Measurements from ENCODE around the gene SH3BP2. TPM values are rescaled to one million over a fixed set of nuclear protein-coding genes. Genes with fewer than 3 reads are reported as not detected.

The SH3BP2 gene
- total RNA-seq, 1 experiment from 2014 or later, result 17.4 TPM

GRCh38 chr4:2788101-2788500 lies 4.8 kb upstream of the SH3BP2 start:
- Histone ChIP-seq H3K36me3 (ENCODE audit: low read depth, low read length) (no peaks in the 10 kb centered on the region), H3K27ac (ENCODE audit: low read length) (no peak overlapping the region), H3K9me2 (replicated peaks; ENCODE audit: low read length) (no peaks in the 10 kb centered on the region), H3K4me2 (ENCODE audit: low read length) (no peak overlapping the region), H3K9ac (ENCODE audit: low read length) (no peak overlapping the region), H3K79me2 (ENCODE audit: low read length) (no peaks in the 10 kb centered on the region), H3K4me1 (ENCODE audit: insufficient read depth, low read length) (no peaks in the 10 kb centered on the region), H2AFZ (ENCODE audit: low read length) (no peak overlapping the region), H3K9me3 (ENCODE audit: low read length) (no peaks in the 10 kb centered on the region), H3K4me3 (ENCODE audit: low read length) (no peak overlapping the region), H4K20me1 (ENCODE audit: low read length) (no peaks in the 10 kb centered on the region), H3K27me3 (ENCODE audit: low read length) (no peaks in the 10 kb centered on the region), H3F3A (ENCODE audit: low read length, unreplicated experiment) (no peaks in the 10 kb centered on the region)
- no TSS peak for BruUV-seq (replicated peaks)
- TF ChIP-seq EZH2phosphoT487 (IDR thresholded peaks at IDR 0.05; ENCODE audit: borderline replicate concordance, low read length) (no peak), CTCF (conservative IDR thresholded peaks at IDR 0.05; ENCODE audit: low read depth, low read length) (no peak), EZH2 (IDR thresholded peaks at IDR 0.05; ENCODE audit: low read length, unreplicated experiment) (no peak)
- intact Hi-C loops (cut with micrococcal nuclease), result no loop called here
- ATAC-seq (no peak), DNase-seq (no peak)
- CTCF ChIA-PET, result no interaction called here
- POLR2A ChIA-PET (ENCODE audit: unreplicated experiment), result no interaction called here

DNA sequence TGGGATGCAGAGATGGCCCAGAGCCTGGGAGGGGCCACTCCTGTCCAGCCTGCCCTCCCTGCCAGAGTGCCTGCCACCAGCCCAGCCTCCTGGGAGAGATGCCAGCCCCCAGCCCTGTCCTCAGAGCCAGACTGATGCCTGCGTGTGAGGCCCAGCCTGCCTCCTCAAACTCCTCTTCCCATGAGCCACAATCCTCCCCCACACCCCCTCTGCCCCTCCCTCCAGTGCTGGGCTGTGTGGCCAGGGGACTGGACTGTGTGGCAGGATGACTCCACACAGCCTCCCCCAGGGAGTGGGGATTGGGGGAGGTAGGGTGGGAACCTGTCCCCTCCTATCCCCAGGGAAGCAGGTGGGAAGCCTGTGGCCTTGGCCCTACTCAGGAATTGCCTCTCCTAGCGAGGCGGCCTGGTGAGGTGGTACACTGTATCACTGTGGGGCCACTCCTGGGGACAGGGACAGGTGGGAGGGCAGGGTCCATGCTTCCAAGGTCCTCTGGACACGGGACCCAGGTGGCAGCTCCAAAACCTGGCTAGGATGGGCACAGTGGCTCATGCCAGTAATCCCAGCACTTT lies 4.3 kb upstream of the SH3BP2 start:
- H4K20me1 ChIP-seq (ENCODE audit: low read length), result no peaks in the 10 kb centered on the region
- ATAC-seq (no peak), DNase-seq (no peak)
- no peak overlapping the region for H3K27ac ChIP-seq (ENCODE audit: low read length)
- H3K4me1 ChIP-seq (ENCODE audit: insufficient read depth, low read length), result peaks cover under 1% of the 10 kb centered on the region; the same call in 1 of the 2 replicates
- intact Hi-C loops (cut with micrococcal nuclease), result no loop called here
- H3K9ac ChIP-seq (ENCODE audit: low read length), result no peak overlapping the region
- TF ChIP-seq CTCF (conservative IDR thresholded peaks at IDR 0.05; ENCODE audit: low read depth, low read length) (no peak), EZH2phosphoT487 (IDR thresholded peaks at IDR 0.05; ENCODE audit: borderline replicate concordance, low read length) (no peak), EZH2 (IDR thresholded peaks at IDR 0.05; ENCODE audit: low read length, unreplicated experiment) (no peak)
- no peak overlapping the region for H3K4me3 ChIP-seq (ENCODE audit: low read length)
- no peaks in the 10 kb centered on the region for H3K9me2 ChIP-seq (replicated peaks; ENCODE audit: low read length)
- H3K27me3 ChIP-seq (ENCODE audit: low read length), result no peaks in the 10 kb centered on the region
- ChIA-PET CTCF (no interaction called here), POLR2A (ENCODE audit: unreplicated experiment) (no interaction called here)
- H3F3A ChIP-seq (ENCODE audit: low read length, unreplicated experiment), result no peaks in the 10 kb centered on the region
- no peaks in the 10 kb centered on the region for H3K9me3 ChIP-seq (ENCODE audit: low read length)
- H2AFZ ChIP-seq (ENCODE audit: low read length), result no peak overlapping the region
- BruUV-seq (replicated peaks), result no TSS peak
- no peaks in the 10 kb centered on the region for H3K36me3 ChIP-seq (ENCODE audit: low read depth, low read length)
- no peak overlapping the region for H3K4me2 ChIP-seq (ENCODE audit: low read length)
- no peaks in the 10 kb centered on the region for H3K79me2 ChIP-seq (ENCODE audit: low read length)

DNA sequence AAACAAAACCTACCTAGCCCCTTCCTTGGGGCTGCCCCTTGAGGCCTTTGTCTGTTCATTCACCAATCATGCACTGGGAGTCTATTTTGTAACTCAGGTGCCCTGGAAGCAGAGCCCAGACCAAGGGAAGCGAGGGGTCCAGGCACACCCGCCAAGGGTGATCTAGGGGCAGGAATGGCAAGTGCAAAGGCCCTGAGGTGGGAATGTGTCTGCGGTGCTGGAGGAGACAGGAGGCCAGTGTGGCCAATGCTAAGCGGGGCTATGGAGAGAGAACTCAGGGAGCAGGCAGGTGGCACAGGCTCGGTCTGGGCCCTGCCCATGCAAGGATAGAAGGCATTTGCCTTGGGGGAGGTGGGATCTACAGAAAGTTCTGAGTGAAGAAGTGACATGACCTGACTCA lies 3.5 kb upstream of the SH3BP2 start:
- no peak overlapping the region for H3K27ac ChIP-seq (ENCODE audit: low read length)
- no peaks in the 10 kb centered on the region for H3K79me2 ChIP-seq (ENCODE audit: low read length)
- no peak for ATAC-seq
- H2AFZ ChIP-seq (ENCODE audit: low read length), result no peak overlapping the region
- CTCF ChIA-PET, result no interaction called here
- intact Hi-C loops (cut with micrococcal nuclease), result no loop called here
- no peaks in the 10 kb centered on the region for H3K36me3 ChIP-seq (ENCODE audit: low read depth, low read length)
- H3K27me3 ChIP-seq (ENCODE audit: low read length), result no peaks in the 10 kb centered on the region
- no peak overlapping the region for H3K4me3 ChIP-seq (ENCODE audit: low read length)
- no peak for DNase-seq
- POLR2A ChIA-PET (ENCODE audit: unreplicated experiment), result no interaction called here
- no peak overlapping the region for H3K9ac ChIP-seq (ENCODE audit: low read length)
- peaks cover 8% of the 10 kb centered on the region for H3K4me1 ChIP-seq (ENCODE audit: insufficient read depth, low read length)
- H4K20me1 ChIP-seq (ENCODE audit: low read length), result no peaks in the 10 kb centered on the region
- H3F3A ChIP-seq (ENCODE audit: low read length, unreplicated experiment), result no peaks in the 10 kb centered on the region
- BruUV-seq (replicated peaks), result no TSS peak
- H3K9me3 ChIP-seq (ENCODE audit: low read length), result no peaks in the 10 kb centered on the region
- TF ChIP-seq EZH2 (IDR thresholded peaks at IDR 0.05; ENCODE audit: low read length, unreplicated experiment) (no peak), CTCF (conservative IDR thresholded peaks at IDR 0.05; ENCODE audit: low read depth, low read length) (no peak), EZH2phosphoT487 (IDR thresholded peaks at IDR 0.05; ENCODE audit: borderline replicate concordance, low read length) (no peak)
- no peak overlapping the region for H3K4me2 ChIP-seq (ENCODE audit: low read length)
- H3K9me2 ChIP-seq (replicated peaks; ENCODE audit: low read length), result no peaks in the 10 kb centered on the region

All from PC-3 (cell line).